ENCODE measurements around the gene WNK2.
"Not testable (repeated sequence)": the region's sequence is repeated elsewhere in the genome, so short reads cannot be mapped to it uniquely, and the experiment has no call there.

WNK2 gene

DNA sequence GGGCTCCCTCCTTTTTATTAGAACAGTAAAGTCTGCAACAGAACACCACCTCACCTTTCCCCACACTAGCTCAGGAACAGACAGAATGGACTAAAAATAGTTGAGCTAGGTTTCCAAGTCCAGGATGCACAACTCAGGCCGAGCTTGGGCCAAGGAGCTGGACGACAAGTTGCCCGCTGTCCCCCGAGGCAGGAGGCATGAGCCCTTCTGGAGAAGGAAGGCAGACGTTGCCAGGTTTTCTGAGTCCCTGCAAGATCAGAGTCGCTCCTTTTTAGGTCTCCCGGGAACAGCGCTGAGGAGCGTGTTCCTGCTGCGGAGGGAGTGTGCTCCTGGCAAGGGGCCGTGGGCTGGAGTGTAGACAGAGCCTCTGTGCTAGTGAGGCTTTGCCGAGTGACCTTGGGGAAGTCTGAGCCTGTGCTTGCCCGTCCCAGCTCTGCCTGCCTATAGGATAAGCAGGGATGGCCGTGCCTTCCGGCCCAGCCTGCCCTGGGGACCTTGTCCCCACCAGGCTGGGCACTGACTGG is 121.6 kb downstream of the WNK2 start:
- DNase-seq (ENCODE audit: low read depth in 3 of 3, low spot score in 1 of 3), result no peak

DNA sequence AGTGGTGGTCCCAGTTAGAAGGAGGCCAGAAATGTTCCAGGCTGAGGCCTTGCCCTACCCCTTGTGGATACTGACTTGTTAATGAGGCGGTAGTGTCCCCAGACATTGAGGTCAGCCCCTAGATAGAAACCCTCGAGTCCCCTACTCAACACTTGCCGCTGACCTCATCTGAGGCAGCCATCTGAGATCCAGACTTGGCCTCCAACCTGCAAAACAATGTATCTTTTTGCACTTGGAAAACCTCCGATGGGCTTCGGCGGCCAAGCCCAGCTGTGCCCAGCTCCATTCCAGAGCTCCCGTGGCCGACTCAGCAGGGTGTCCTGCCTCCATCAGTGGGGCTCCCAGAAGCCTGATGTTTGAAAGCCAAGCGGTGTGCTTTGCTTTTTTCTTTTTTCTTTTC is 122.1 kb downstream of the WNK2 start:
- DNase-seq (ENCODE audit: low read depth in 3 of 3, low spot score in 1 of 3), result no peak

DNA sequence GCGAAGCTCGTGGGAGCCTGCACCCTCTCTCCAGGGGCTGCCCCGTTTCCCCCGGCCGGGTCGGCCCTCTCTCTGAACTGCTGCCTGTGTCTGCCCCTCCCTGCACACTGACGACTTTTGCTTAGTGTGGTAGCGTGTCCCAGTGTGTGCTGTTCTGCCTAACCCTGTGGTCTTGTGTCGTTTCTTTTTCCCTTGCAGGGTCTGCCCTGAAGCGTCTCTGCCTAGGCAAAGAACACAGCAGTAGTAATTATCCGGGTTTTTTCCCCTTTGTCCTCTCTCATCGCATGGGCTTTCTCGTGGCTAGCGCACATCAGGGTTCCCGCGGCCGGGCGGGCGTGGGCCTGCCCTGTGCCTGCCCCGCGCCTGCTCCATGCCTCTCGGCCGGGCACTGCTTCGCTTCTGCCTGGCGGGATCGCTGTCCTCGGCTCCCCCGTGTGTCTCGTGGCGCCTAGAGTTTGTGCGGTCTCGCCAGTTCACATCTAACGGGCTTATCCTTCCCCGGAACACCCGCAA is 122.7 kb downstream of the WNK2 start:
- DNase-seq (ENCODE audit: low read depth in 3 of 3, low spot score in 1 of 3), result no peak

DNA sequence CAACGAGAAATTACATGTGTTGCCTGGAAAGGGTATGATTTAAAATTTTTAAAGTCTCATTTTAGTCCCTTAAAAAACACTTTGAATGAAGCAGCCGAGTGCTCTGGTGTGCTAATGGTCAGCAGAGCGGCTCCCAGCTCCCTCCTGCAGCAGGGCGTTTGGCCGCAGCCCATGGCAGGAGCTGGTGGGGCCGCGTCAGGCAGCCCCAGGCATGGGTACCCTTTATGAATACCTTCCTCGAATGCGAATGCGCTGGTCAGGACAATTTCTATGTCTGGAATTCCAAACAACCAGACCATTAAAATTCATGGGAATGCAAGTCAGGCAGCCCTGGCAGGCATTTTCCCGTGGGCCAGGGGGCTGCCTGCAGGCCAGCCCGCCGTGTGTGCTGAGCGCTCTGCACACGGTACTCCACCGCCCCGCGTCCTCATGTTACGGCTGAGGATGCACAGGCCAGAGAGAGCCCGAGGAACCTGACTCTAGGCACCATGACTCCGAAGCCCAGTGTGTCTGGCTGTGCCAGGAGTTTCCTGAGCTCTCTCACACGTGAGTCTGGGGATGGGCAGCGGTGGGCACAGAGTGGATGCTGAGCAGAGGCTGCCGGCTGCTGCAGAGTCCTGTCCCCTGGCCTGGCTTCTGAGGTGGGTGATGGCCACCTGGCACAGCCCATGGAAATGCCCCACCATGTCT is 123.7 kb downstream of the WNK2 start:
- no peak for DNase-seq (ENCODE audit: low read depth in 3 of 3, low spot score in 1 of 3)

DNA sequence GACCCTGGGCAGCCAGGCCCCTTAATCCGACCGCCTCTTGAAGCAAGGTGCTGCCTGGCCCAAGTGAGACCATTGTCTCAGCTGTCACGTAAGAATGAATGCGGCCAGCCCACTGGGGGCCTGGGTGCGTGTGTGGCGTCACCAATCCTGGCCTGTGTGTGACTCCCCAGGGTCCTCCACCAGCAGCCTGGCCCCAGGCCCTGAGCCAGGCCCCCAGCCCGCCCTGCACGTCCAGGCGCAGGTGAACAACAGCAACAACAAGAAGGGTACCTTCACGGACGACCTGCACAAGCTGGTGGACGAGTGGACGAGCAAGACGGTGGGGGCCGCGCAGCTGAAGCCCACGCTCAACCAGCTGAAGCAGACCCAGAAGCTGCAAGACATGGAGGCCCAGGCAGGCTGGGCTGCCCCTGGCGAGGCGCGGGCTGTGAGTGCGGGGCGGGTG is 124.2 kb downstream of the WNK2 start:
- no peak for DNase-seq (ENCODE audit: low read depth in 3 of 3, low spot score in 1 of 3)

DNA sequence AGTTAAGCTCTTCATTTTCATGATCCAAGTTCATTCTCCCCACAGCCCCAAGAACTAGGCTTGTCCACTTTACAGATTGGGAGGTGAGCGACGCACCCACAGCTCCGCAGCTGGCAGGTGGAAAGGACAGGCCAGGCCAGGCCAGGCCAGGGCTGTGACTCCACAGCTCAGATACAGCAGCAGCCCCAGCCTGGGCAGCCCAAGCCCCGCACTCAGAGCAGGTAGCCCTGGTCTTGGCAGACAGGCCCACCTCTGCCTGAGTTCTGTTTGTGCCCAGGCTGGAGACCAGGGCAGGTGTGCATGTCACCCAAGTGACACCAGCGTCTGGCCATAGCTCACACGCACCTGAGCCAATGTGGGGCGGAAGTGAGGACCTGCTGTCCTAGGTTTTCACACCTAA is 124.7 kb downstream of the WNK2 start:
- no peak for DNase-seq (ENCODE audit: low read depth in 3 of 3, low spot score in 1 of 3)

DNA sequence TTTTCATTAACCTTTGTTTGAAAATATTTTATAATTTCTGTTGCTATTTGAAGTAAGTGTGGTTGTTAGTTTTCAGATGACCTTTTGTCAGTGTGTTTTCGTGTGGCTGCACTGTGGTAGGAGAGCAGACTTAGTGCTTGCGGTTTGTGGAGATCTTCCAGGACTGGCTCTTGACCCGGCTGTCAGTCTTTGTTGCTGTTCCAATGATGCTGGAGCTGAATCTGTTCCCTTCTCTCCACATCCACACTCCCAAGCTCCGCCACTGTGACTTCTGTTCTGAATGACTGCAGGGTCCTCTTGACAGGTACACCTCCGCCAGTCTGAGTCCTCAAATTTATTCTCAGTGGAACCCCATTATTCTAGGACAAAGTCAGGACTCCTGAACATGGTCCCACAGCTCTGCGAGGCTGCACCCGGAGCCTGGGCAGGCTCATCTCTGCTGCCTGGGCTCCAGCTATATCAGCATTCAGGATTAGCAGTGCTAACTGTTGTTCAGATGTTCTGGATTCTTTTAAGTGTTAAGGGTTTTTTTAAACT is 126.0 kb downstream of the WNK2 start:
- no peak for DNase-seq (ENCODE audit: low read depth in 3 of 3, low spot score in 1 of 3)

DNA sequence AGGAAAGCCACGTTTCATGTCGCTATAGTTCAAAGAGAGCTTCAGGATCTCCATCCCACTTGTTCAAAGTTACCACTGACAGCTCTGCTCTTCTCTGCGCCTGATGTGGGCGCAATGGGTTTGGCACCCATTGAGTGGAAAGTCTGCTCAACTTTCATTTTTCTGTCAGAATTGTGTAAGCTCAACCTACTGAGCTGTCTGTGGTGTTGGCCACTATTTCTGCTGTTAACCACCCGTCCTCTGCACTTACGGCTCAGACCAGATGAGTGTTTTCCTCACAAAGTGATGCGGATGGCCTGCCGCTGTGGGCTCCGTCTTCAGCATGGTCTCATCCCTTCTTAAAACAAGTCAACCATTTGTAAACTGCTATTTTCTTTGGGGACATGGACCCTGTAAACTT is 131.2 kb downstream of the WNK2 start:
- no peak for DNase-seq (ENCODE audit: low read depth in 3 of 3, low spot score in 1 of 3)

DNA sequence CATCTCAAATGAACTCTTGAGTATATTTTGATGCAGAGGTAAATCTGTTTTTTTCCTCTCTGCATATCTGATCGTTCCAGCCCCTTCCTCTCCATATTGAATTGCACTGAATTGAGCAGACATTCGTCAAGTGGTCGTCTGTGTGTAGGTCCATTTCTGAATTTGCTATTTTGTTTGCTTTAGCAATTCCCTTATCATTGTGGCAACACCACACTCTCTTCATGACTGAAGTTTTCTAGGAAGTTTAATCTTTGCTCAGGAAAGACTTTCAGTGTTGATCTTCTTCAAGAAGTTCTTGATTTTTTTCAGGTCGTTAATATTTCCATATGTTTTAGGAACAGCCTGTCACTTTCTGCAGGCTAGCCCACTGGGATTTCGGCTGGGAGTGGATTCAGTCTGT is 132.0 kb downstream of the WNK2 start:
- DNase-seq (ENCODE audit: low read depth in 3 of 3, low spot score in 1 of 3), result no peak

DNA sequence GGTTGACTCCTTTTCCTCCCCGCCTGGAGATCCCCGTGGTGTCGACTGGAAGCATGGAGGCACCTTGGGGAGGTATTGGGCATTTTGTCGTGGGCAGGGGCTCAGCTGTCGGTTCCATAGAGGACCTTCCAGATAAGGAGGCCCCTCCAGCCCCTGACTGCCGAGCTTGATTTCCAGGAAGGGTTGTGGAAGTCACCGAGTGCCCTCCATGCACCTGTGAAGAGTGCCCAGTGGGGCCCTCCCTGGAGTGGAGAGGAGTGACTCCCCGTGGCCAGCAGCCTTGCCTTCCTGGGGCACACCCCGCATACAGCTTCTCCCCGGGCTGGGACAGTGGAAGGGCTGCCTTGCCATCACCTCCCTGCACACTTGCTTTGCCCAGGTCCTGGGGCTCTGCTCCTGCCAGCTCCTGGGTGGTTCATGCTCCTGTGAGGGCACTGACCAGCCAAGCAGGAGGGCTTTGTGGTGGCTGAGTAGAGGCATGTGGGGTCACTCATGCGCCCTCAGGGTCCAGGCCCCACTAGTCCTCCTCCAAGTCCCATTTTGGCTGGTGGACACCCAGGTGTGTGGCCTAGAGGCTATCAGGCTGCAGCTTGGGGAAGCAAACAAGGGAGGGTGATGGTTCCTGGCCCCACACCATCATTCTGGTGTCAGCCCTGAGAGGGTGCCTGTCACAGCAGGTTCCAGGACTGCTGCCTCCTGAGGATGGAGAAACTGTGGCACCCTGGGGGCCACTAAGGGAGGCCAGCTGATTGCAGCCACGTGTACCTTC is 133.0 kb downstream of the WNK2 start:
- DNase-seq (ENCODE audit: low read depth in 3 of 3, low spot score in 1 of 3), result no peak

DNA sequence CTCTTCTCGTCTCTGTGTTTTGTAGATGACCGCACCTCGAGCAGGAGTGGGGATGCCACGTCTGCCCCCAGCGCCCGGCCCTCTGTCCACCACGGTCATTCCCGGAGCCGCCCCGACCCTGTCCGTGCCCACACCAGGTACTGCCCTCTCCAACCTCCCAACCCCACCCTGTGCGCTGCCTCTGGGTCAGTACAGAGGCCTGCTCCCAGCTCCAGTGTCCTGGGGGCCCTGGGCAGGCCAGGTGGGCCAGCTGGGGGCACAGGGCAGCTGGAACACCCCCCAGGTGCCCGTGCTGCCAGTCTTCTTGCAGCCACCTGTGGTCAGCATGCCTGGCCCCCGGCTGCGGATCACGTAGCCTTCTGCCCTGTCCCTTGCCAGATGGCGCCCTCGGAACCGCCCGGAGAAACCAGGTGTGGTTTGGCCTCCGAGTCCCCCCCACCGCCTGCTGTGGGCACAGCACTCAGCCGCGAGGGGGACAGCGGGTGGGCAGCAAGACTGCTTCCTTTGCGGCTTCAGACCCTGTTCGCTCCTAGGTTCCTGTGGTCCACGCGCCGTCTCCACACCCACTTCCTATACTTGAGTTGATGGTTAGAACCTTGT is 133.7 kb downstream of the WNK2 start:
- no peak for DNase-seq (ENCODE audit: low read depth in 3 of 3, low spot score in 1 of 3)

DNA sequence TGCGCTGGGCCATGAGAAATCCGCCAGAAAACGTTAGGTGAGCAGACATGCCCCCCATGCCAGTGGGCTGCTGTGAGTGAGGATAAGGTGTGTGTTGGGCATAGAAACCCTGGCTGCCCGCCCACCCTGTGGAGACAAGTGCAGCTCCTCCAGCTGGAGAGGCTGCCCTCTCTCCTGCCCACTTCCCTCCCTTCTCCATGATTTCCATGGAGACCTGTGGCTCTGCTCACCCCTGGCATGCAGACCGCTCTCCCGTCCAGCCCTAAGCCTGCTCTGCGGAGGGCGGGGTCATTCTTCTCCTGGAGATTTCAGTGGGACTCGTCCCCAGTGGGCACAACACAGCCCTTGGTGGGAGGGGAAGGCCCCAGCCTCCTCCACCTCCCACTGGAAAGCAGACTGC is 134.5 kb downstream of the WNK2 start:
- DNase-seq (ENCODE audit: low read depth in 3 of 3, low spot score in 1 of 3), result no peak

DNA sequence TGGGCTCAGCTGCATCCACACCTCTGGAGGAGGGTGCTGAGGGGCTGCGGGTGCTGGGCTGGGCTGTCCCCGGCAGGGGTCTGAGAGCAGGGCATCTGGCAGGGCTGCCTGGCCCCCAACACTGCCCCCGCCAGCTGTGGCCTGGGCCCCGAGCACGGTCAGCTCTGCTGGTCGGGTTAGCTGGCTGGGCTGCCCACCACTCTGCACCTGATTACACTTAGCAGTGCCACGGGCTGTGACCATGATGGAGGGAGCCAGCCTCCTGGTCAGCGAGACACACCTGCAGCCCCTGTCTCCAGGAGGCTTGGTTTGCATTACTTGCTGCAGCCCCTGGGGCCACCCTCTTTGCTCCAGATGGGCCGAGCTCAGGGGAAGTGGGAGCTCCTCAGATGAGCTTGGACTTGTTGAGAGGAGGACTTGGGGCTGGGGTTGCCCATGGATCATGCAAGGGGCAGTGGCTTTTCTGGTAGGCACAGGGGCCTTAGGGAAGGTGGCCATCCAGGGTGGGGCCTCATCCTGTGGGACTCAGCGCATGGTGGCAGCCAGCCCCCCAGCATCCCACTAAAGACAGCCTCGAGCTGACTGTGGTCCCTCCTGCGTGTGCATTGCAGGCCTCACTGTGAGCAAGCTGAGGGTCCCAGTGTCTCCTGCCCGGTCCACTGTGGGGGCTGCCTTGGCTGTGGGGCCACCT is 135.5 kb downstream of the WNK2 start:
- DNase-seq (ENCODE audit: low read depth in 3 of 3, low spot score in 1 of 3), result no peak

DNA sequence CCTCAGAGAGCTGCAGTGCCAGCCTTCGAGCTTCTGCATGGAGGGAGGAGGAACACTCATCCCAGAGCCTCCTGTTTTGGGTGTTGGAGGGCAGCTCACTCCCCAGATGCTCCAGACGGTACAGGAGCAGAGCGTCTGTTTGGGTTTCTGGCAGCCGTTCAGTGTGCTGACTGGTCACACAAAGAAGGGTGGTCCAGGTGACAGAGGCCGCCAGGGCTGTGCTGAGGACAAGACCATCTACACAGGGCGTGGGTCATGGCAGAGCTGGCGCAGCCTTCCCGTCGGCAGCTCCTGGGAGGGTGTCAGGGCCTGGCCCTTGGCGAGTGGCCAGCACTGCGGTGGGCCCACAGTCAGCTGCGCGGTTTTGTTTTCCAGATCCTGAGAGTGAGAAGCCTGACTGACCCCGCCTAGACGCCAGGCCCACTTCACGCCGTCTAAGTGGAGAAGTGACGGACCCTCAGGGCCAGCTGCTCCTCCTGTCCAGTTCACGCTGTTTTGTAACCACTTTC is 136.1 kb downstream of the WNK2 start:
- no peak for DNase-seq (ENCODE audit: low read depth in 3 of 3, low spot score in 1 of 3)

DNA sequence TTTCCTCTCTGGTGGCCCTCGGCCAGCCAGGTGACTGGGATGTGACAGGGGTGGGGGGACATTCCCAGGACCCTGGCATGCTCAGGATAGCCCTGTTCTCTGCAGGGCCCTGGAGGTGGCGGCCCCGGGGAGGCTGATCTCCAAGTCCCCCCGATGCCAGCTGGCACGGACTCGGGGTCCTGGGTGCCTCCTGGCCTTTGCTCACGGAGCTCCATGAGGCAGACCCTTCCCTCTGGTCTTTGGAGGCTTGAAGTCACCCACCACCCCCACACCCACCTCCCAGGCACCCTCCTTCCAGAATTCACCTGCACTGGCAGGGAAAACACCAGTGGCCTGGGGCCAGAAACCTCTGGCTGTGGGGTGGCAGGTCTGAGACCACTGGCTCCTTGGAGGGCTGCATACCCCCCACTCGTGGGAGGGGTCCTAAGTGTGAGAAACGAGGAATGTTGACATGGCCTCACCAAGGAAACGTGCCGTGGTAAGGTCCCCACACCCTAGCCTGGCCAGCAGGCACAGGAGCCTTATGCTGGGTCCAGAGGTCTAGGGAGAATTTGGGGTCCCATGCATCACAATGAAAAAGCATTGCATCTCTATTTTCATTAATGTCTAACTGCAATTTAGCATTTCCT is 136.8 kb downstream of the WNK2 start:
- DNase-seq (ENCODE audit: low read depth in 3 of 3, low spot score in 1 of 3), result no peak

DNA sequence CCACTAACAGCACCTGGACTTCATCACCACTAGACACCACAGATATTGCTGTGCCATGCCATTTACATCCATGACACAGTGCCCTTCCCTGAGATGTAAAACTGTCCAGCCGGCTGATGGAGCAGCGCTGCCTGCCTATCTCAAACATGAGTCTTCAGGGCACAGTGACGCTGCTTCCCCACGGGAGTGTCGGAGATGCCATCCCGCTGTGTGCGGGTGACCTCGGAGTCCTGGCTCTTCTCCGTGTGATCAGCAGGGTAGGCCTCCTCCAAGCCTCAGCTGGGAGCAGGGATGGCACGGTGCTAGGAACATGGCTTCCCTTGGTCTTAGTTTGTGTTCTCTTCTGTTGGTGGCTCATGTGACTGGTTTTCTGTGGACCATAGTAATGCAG is 137.3 kb downstream of the WNK2 start:
- no peak for DNase-seq (ENCODE audit: low read depth in 3 of 3, low spot score in 1 of 3)

DNA sequence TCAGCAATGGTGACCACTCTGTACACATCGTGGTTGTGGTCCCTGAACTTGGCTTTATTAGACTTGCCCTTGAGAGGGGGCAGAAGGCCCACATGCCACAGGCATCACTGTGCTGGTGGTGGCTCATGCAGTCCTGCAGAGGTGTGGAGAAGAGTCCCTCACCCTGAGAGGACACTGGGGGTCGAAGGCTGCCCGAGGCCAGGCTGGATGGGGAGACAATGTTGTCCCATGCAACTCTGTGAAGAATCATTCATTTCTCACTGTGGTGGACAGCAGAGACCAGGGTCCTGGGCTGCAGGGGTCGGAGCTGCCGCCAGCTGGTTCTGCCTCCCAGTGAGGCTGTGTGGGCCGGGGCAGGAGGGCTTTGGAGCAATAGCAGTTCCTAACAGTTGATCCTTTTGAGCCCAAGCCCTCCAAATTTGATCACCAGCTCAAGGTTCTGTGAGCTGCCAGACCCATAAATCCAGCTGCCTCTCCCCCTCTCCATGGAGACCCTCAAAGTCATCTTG is 139.6 kb downstream of the WNK2 start:
- DNase-seq (ENCODE audit: low read depth in 3 of 3, low spot score in 1 of 3), result not testable (repeated sequence)

DNA sequence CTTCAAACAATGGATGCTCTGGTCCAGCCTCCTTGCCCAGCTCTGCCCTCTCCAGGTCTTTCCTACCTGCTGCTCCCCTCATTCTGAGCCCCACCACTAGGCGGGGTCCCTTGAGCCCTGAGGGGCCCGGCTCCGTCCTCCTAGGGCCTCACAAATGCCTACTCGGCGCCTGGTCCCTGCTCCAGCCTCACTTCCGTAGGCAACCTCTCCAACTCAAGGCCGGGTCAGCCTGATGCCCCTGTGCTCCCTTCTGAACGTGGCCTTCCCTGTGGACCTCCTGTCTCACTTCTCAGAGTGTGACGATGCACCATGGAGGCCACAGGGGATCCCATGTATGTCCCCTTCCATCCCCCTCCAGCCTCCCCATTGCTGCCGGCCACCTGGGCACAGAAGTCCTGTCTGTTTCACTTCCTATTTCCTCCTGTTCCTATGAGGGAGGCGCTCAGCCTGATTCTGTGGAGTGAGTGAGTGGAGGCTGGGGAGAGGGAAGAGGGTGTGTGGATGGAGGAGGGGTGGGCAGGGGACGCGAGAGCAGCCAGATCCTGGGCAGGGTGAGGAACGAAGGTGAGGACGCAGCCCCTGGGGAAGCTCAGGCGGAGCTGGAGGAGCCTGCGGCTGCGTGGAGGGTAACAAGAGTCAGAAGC is 140.4 kb downstream of the WNK2 start:
- DNase-seq (ENCODE audit: low read depth in 3 of 3, low spot score in 1 of 3), result no peak

DNA sequence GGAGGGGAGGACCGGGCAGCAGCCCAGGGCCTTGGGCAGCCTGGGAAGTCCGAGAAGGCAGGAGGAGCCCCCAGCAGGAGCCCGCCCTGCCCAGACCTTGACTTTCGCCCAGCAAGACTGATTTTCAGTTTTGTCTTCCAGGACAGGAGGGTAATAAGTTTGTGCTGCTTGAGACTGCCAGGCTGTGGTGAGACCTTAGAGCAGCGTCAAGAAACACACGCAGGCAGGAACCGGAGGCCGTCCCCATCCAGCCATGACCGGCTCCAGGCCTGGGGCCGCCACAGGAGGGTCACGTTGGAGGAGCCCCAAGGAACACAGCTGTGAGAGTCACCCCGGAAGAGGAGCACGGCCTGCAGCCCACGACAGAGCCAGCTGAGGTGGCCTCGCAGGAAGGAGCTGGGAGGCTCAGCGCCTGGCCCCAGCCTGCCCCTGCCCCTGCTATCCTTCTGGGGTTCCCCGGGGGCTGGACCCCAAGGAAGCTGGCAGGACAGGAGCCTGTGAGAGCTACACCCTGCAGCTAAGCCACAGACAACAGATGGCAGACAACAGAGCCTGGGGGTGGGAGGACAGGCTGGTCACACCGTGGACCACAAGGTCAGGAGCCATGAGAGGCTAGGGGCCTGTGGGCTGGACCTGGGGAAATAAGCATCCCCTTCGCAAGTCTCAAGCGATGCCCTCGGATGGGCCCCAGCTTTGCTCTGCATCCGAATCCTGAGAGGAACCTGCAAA is 141.5 kb downstream of the WNK2 start:
- DNase-seq (ENCODE audit: low read depth in 3 of 3, low spot score in 1 of 3), result no peak

All from stimulated activated CD4-positive, alpha-beta T cell treated with anti-CD3 and anti-CD28 coated beads, TNF-alpha, amount 100 ng/mL, for 1 hour (primary cell).